ENCODE results near the gene KRIT1. TPM values are rescaled to one million over a fixed set of nuclear protein-coding genes. Genes with fewer than 3 reads are reported as not detected.
A peak's percentile ranks its signal among the peaks of the same experiment; 100 is the strongest.

The KRIT1 gene
- total RNA-seq, 1 experiment from 2014 or later = 34.1 TPM

- no peaks in the 10 kb centered on the region for H3K27me3 Mint-ChIP-seq (ENCODE audit: low read depth)
Observed at GRCh38 chr7:92250603-92251002, 4.9 kb upstream of the KRIT1 start.

GRCh38 chr7:92246360-92247101 lies 817 bp upstream of the KRIT1 start:
- DNase-seq (ENCODE audit: low spot score) (peak; percentile 62), ATAC-seq (peak; percentile 75)
- TF ChIP-seq RELA (CRISPR knock-in tag; IDR thresholded peaks at IDR 0.05; ENCODE audit: borderline replicate concordance) (no peak), PRDM15 (CRISPR knock-in tag; IDR thresholded peaks at IDR 0.05) (no peak), CTCF (IDR thresholded peaks at IDR 0.05) (no peak), ERG (CRISPR knock-in tag; IDR thresholded peaks at IDR 0.05) (no peak), KAT7 (CRISPR knock-in tag; IDR thresholded peaks at IDR 0.05; ENCODE audit: borderline replicate concordance) (no peak), E2F1 (CRISPR knock-in tag; IDR thresholded peaks at IDR 0.05) (no peak), TEAD1 (CRISPR knock-in tag; IDR thresholded peaks at IDR 0.05) (no peak), ARID4B (CRISPR knock-in tag; IDR thresholded peaks at IDR 0.05; ENCODE audit: borderline replicate concordance) (no peak), ETV6 (CRISPR knock-in tag; IDR thresholded peaks at IDR 0.05) (no peak)
- H3K4me3 Mint-ChIP-seq = peak overlapping the region; percentile 90
- H3K9me3 Mint-ChIP-seq = no peaks in the 10 kb centered on the region
- POLR2A ChIA-PET = interaction anchor here (0.9 to 1.6 kb wide), 4 partner anchors 112 to 282 kb away, joined by 3 to 13 read pairs (median 4); partner anchors contain the start of genes CYP51A1, GATAD1, PEX1 and RBM48
- no peaks in the 10 kb centered on the region for H3K36me3 Mint-ChIP-seq
- CTCF ChIA-PET = interaction anchor here (0.7 to 2.6 kb wide), 7 partner anchors 33 to 214 kb away, joined by 3 to 26 read pairs (median 5); partner anchors contain the start of genes CYP51A1, GATAD1 and LRRD1
- H3K27me3 Mint-ChIP-seq (ENCODE audit: low read depth) = no peaks in the 10 kb centered on the region
- peaks cover 35% of the 10 kb centered on the region for H3K4me1 Mint-ChIP-seq
- H3K27ac Mint-ChIP-seq = peak overlapping the region; percentile 52

More at GRCh38 chr7:92250603-92251002, 4.9 kb upstream of the KRIT1 start:
- no peak for DNase-seq (ENCODE audit: low spot score)
- no peak for TF ChIP-seq TCF7 (CRISPR knock-in tag; IDR thresholded peaks at IDR 0.05; ENCODE audit: low read depth)
- CTCF ChIA-PET = no interaction called here
- Mint-ChIP-seq H3K27ac (no peak overlapping the region; the same call in 1 of the 2 replicates), H3K4me3 (no peak overlapping the region), H3K4me1 (peaks cover 24% of the 10 kb centered on the region), H3K36me3 (peaks cover 13% of the 10 kb centered on the region), H3K9me3 (peaks cover 13% of the 10 kb centered on the region)
- POLR2A ChIA-PET = no interaction called here
- ATAC-seq = no peak
